ENCODE data around the gene HSD17B14.
"Not testable (repeated sequence)": the region's sequence is repeated elsewhere in the genome, so short reads cannot be mapped to it uniquely, and the experiment has no call there.

The HSD17B14 gene

GRCh38 chr19:48867123-48867745, 30.9 kb upstream of the HSD17B14 start:
- DNase-seq = no peak

GRCh38 chr19:48866692-48867091, 30.4 kb upstream of the HSD17B14 start:
- DNase-seq = no peak

GRCh38 chr19:48862827-48863226, 26.5 kb upstream of the HSD17B14 start:
- no peak for DNase-seq

GRCh38 chr19:48861313-48861712, 25.0 kb upstream of the HSD17B14 start:
- no peak for DNase-seq

- no peak for DNase-seq
Observed at GRCh38 chr19:48859711-48860572, 23.7 kb upstream of the HSD17B14 start.

- DNase-seq = peak; percentile 57 to 83 (median 61)
Observed at GRCh38 chr19:48858984-48859710, 22.9 kb upstream of the HSD17B14 start.

- no peak for DNase-seq
Observed at GRCh38 chr19:48856921-48857320, 20.6 kb upstream of the HSD17B14 start.

- no peak for DNase-seq
Observed at GRCh38 chr19:48854103-48854502, 17.8 kb upstream of the HSD17B14 start.

GRCh38 chr19:48853483-48853882, 17.2 kb upstream of the HSD17B14 start:
- DNase-seq = no peak

- DNase-seq = no peak
Observed at GRCh38 chr19:48852292-48852691, 16.0 kb upstream of the HSD17B14 start.

GRCh38 chr19:48846659-48847058, 10.4 kb upstream of the HSD17B14 start:
- not testable (repeated sequence) for DNase-seq

- DNase-seq = no peak
Observed at GRCh38 chr19:48845384-48845783, 9.1 kb upstream of the HSD17B14 start.

GRCh38 chr19:48844472-48844871, 8.2 kb upstream of the HSD17B14 start:
- peak in 1 of 5 experiments; percentile 58 for DNase-seq

- DNase-seq = peak in 2 of 5 experiments; percentile 29 to 47
Observed at GRCh38 chr19:48842789-48843162, 6.5 kb upstream of the HSD17B14 start.

GRCh38 chr19:48841571-48841970, 5.3 kb upstream of the HSD17B14 start:
- no peak for DNase-seq

GRCh38 chr19:48841047-48841446, 4.8 kb upstream of the HSD17B14 start:
- no peak for DNase-seq

- no peak for DNase-seq
Observed at GRCh38 chr19:48837687-48838086, 1.4 kb upstream of the HSD17B14 start.

- peak; percentile 44 to 86 (median 71) for DNase-seq
Observed at GRCh38 chr19:48837051-48837524, 797 bp upstream of the HSD17B14 start.

GRCh38 chr19:48835734-48836088, 580 bp downstream of the HSD17B14 start:
- peak; percentile 73 to 95 (median 86) for DNase-seq

GRCh38 chr19:48833977-48834376, 2.3 kb downstream of the HSD17B14 start:
- DNase-seq = no peak

GRCh38 chr19:48833049-48833448, 3.2 kb downstream of the HSD17B14 start:
- DNase-seq = no peak

- no peak for DNase-seq
Observed at GRCh38 chr19:48830965-48831364, 5.3 kb downstream of the HSD17B14 start.

- no peak for DNase-seq
Observed at GRCh38 chr19:48830088-48830487, 6.2 kb downstream of the HSD17B14 start.

All from T-helper 2 cell (primary cell).